H1 (cell line): Measurements from ENCODE around the gene HNRNPA3. TPM values are rescaled to one million over a fixed set of nuclear protein-coding genes. Genes with fewer than 3 reads are reported as not detected.

ENCODE experiments used
- BCL11A ChIP-seq, 2 experiments: IDR thresholded peaks; one replicate each; pipeline ENCODE4 v1.6.1; 2011; ENCODE audit warnings: low read depth in 2 of 2, low read length in 2 of 2, mild to moderate bottlenecking in 2 of 2
- BRCA1 ChIP-seq: IDR thresholded peaks from 2 replicates; pipeline ENCODE4 v1.6.1; 2012; ENCODE audit warnings: low read depth, low read length, improper control_type of control experiment
- HDAC2 ChIP-seq, 2 experiments: fragments of 300-600 bp in 1 of 2; sonication (generic) in 1 of 2; IDR thresholded peaks; 2 replicates each; pipeline ENCODE4 v1.6.1; 2011 to 2012; ENCODE audit warnings: low read depth in 2 of 2, low read length in 2 of 2, mild to moderate bottlenecking in 2 of 2, moderate library complexity in 2 of 2, borderline replicate concordance in 1 of 2, inconsistent platforms in 1 of 2
- NRF1 ChIP-seq: IDR thresholded peaks from 2 replicates; pipeline ENCODE4 v1.6.1; 2011; ENCODE audit warnings: mild to moderate bottlenecking, low read depth, low read length, improper control_type of control experiment
- POLR2A ChIP-seq, 2 experiments: IDR thresholded peaks; 1 replicate in 1 of 2; 2 replicates in 1 of 2; pipeline ENCODE4 v1.6.1; 2011; ENCODE audit warnings: low read depth in 2 of 2, low read length in 2 of 2, mild to moderate bottlenecking in 2 of 2; ENCODE audit errors: control extremely low read depth in 1 of 2
- SIN3A ChIP-seq, 2 experiments: IDR thresholded peaks in 1 of 2; conservative IDR thresholded peaks in 1 of 2; 2 replicates each; pipeline ENCODE4 v1.6.1; 2011 to 2012; ENCODE audit warnings: low read length in 2 of 2, improper control_type of control experiment in 1 of 2, low read depth in 1 of 2, mild to moderate bottlenecking in 1 of 2
- SP2 ChIP-seq: IDR thresholded peaks from 2 replicates; pipeline ENCODE4 v1.6.1; 2012; ENCODE audit warnings: mild to moderate bottlenecking, low read length, inconsistent platforms
- polyA plus RNA-seq, 7 experiments: library from polyadenylated mRNA; depleted of rRNA in 3 of 7; stranded (reverse) in 5 of 7; unstranded in 2 of 7; fragments of >200 nt in 5 of 7; fragments of 200-250 nt in 2 of 7; gene quantifications; 1 replicate in 5 of 7; 2 replicates in 1 of 7; 4 replicates in 1 of 7; pipeline versions ENCODE4 v1.2.1 to v1.2.3, GENCODE V29; 2011 to 2013; ENCODE audit warnings: missing spikeins in 2 of 7, mixed read lengths in 2 of 7
- total RNA-seq: library from RNA; stranded (reverse); fragmentation: NEBNext Ultra II Directional; extraction: Animal tissue kit (Norgen Biotek cat#: 25700); gene quantifications from 2 replicates; pipeline ENCODE4 v1.2.1, GENCODE V29; 2021
- TF ChIP-seq, protein P1 (sequence below): fragments of 300-600 bp; sonication (generic); IDR thresholded peaks from 2 replicates; pipeline ENCODE4 v1.7.1; 2012; ENCODE audit warnings: low read length, moderate library complexity, mild to moderate bottlenecking, inconsistent platforms; ENCODE audit not compliant: insufficient replicate concordance

HNRNPA3 gene
- total and polyA plus RNA-seq, 2 of the 8 experiments (the other 6 are each of a cell fraction or from before 2014, with no cell fraction given), result 66.1 to 408 TPM

DNA sequence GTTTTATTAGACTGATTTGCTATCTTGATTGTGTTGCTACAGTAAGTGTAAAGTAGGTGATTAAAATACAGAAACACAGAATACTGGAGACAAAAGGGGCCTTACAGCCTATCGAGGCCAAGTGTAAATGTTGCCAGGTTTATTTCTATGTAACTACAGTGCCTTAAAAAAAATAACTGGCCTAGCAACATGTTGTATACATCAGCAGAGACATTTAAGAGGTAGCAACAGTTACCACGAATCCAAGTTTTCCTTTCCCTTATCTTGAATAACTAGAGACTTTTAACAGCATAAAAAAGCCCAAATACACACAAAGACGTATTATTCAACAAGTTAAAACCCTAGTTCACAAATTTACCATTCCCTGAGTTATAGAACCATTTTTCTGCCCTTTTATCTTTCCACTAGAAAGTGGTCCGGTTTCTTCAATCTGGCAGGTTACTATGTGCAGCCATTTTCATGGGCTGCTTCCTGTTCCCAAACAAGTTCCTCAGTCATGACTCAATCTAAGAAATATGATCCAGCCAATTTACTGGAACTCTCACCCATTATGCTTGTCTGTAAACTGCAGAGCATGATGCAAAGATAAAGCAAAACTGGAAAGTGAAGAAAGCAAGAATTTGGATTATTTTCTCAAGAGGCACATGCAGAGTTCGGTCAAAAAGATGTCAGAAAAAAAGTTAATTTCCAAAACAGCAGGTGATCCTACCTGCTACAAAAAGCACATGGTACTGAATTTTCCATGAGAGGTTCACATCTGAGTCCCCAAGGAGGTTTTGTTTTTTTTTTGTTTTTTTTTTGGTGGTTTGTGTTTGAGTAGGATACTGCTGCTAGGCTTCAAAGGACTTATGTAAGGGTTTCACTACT, 29.8 kb downstream of the HNRNPA3 start (continued):
- TF ChIP-seq, protein P1, sequence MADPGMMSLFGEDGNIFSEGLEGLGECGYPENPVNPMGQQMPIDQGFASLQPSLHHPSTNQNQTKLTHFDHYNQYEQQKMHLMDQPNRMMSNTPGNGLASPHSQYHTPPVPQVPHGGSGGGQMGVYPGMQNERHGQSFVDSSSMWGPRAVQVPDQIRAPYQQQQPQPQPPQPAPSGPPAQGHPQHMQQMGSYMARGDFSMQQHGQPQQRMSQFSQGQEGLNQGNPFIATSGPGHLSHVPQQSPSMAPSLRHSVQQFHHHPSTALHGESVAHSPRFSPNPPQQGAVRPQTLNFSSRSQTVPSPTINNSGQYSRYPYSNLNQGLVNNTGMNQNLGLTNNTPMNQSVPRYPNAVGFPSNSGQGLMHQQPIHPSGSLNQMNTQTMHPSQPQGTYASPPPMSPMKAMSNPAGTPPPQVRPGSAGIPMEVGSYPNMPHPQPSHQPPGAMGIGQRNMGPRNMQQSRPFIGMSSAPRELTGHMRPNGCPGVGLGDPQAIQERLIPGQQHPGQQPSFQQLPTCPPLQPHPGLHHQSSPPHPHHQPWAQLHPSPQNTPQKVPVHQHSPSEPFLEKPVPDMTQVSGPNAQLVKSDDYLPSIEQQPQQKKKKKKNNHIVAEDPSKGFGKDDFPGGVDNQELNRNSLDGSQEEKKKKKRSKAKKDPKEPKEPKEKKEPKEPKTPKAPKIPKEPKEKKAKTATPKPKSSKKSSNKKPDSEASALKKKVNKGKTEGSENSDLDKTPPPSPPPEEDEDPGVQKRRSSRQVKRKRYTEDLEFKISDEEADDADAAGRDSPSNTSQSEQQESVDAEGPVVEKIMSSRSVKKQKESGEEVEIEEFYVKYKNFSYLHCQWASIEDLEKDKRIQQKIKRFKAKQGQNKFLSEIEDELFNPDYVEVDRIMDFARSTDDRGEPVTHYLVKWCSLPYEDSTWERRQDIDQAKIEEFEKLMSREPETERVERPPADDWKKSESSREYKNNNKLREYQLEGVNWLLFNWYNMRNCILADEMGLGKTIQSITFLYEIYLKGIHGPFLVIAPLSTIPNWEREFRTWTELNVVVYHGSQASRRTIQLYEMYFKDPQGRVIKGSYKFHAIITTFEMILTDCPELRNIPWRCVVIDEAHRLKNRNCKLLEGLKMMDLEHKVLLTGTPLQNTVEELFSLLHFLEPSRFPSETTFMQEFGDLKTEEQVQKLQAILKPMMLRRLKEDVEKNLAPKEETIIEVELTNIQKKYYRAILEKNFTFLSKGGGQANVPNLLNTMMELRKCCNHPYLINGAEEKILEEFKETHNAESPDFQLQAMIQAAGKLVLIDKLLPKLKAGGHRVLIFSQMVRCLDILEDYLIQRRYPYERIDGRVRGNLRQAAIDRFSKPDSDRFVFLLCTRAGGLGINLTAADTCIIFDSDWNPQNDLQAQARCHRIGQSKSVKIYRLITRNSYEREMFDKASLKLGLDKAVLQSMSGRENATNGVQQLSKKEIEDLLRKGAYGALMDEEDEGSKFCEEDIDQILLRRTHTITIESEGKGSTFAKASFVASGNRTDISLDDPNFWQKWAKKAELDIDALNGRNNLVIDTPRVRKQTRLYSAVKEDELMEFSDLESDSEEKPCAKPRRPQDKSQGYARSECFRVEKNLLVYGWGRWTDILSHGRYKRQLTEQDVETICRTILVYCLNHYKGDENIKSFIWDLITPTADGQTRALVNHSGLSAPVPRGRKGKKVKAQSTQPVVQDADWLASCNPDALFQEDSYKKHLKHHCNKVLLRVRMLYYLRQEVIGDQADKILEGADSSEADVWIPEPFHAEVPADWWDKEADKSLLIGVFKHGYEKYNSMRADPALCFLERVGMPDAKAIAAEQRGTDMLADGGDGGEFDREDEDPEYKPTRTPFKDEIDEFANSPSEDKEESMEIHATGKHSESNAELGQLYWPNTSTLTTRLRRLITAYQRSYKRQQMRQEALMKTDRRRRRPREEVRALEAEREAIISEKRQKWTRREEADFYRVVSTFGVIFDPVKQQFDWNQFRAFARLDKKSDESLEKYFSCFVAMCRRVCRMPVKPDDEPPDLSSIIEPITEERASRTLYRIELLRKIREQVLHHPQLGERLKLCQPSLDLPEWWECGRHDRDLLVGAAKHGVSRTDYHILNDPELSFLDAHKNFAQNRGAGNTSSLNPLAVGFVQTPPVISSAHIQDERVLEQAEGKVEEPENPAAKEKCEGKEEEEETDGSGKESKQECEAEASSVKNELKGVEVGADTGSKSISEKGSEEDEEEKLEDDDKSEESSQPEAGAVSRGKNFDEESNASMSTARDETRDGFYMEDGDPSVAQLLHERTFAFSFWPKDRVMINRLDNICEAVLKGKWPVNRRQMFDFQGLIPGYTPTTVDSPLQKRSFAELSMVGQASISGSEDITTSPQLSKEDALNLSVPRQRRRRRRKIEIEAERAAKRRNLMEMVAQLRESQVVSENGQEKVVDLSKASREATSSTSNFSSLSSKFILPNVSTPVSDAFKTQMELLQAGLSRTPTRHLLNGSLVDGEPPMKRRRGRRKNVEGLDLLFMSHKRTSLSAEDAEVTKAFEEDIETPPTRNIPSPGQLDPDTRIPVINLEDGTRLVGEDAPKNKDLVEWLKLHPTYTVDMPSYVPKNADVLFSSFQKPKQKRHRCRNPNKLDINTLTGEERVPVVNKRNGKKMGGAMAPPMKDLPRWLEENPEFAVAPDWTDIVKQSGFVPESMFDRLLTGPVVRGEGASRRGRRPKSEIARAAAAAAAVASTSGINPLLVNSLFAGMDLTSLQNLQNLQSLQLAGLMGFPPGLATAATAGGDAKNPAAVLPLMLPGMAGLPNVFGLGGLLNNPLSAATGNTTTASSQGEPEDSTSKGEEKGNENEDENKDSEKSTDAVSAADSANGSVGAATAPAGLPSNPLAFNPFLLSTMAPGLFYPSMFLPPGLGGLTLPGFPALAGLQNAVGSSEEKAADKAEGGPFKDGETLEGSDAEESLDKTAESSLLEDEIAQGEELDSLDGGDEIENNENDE, result no peak
- TF ChIP-seq BRCA1, result no peak
- no peak for TF ChIP-seq POLR2A (IDR thresholded peaks at IDR 0.05; ENCODE audit: control extremely low read depth in 1 of 2, low read depth in 2 of 2, low read length in 2 of 2)
- TF ChIP-seq BCL11A (IDR thresholded peaks at IDR 0.05; ENCODE audit: low read depth in 2 of 2, low read length in 2 of 2), result no peak
- TF ChIP-seq NRF1, result no peak
- no peak for TF ChIP-seq HDAC2 (IDR thresholded peaks at IDR 0.05; ENCODE audit: borderline replicate concordance in 1 of 2, low read depth in 2 of 2, low read length in 2 of 2)
- TF ChIP-seq SP2, result no peak
- TF ChIP-seq SIN3A (conservative IDR thresholded peaks at IDR 0.05 in 1 of 2, IDR thresholded peaks at IDR 0.05 in 1 of 2; ENCODE audit: low read depth in 1 of 2, low read length in 2 of 2), result no peak
